GM19452 (cell line): ENCODE data around the gene LMO7.
A peak's percentile ranks its signal among the peaks of the same experiment; 100 is the strongest.
"Not testable (repeated sequence)": the region's sequence is repeated elsewhere in the genome, so short reads cannot be mapped to it uniquely, and the experiment has no call there.

Experiments used
- ATAC-seq: cut with Tn5 transposase; IDR thresholded peaks from one replicate; pipeline ENCODE4 v1.9.1; 2021; ENCODE audit not compliant: unreplicated experiment

LMO7 gene

DNA sequence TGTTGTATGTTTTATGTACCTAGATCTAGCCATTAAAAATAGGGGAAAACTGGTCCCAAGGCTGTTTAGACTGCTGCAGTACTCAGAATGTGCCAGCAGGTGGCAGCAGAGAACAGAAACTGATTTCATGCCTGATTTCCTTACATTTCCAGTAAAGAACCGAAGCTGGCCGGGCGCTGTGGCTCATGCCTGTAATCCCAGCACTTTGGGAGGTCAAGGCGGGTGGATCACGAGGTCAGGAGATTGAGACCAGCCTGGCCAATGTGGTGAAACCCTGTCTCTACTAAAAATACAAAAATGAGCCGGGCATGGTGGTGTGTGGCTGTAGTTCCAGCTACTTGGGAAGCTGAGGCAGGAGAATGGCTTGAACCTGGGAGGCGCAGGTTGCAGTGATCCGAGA is 59.8 kb downstream of the LMO7 start:
- peak; percentile 68 for ATAC-seq

DNA sequence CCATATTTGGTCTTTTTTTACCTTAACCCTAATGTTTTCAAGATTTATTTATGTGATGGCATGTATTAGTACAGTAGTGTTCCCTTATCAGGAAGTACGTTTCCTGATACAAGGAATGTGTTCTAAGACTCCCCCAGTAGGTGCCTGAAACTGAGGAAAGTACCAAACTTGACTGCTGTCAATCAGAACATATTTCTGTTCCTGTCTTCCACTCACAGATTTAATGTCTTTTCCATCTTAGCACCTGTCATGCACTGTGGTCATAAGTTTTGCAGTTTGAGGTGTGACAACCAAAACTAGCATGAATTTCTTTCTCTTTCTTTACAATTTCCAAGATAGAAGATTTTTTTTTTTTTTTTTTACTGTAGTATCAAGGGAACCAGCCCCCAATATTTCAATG is 62.9 kb downstream of the LMO7 start:
- no peak for ATAC-seq

DNA sequence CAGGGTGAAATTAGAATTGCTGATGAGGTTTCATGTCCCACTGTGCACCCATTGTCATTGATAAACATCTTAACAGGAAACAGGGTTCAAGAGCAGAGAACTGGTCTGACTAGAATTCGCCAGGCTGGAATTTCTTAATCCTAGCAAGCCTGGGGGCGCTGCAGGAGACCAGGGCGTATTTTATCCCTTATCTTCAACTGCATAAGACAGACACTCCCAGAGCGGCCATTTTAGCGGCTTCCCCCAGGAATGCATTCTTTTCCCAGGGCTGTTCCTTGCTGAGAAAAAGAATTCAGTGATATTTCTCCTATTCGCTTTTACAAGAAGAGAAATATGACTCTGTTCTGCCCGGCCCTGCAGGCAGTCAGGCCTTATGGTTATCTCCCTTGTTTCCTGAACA is 63.6 kb downstream of the LMO7 start:
- ATAC-seq, result not testable (repeated sequence)

DNA sequence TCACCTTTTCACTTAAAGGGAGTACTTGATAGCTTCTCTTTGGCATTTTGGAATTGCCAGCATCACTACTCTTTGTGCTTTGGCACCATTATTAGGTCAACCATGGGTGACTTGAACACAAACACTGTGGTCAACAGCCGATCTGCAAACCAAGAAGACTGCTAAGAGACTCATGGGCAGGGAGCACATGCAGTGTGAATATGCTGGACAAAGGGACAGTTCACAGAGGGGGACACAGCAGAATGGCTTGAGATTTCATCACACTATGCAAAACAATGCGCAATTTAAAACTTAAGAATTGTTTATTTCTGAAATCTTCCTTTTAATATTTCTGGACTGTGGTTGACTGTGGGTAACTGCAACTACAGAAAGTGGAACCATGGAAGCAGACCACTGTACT is 64.4 kb downstream of the LMO7 start:
- no peak for ATAC-seq

DNA sequence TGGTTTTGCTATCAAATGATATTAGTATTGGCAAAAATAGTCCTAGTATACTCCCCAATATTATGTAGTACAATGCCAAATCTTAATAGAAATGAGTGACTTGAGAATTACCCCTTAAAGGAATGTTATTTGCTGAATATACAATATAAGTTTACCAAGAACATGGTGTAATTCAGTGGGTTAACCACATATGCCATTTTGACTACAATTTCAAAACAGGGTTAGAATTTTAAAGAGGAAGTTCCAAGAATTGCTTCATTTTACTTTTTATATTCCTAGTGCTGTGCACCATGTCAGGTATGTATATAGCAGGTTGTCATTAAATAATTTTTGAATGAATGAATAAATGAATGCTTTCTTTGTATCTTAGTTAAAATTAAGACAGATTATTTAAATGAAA is 66.3 kb downstream of the LMO7 start:
- ATAC-seq, result no peak

DNA sequence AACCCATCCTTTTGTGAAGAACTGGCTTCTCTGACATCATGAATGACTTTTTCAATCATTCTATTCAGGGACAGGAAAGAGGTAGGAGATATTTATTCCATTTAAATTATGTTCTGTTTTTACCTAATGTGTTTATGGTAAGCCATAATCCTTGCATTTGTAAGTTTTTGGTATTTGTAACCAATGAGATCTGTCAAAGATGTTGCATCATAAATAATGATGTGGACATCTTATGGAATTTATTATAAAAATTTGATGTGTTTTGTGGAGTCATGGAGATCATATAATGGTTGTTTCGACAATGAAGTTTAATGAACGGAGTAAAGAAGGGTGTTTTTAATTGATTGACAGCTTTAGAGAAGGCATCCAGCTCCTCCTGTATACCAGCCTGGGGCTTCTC is 67.6 kb downstream of the LMO7 start:
- no peak for ATAC-seq

DNA sequence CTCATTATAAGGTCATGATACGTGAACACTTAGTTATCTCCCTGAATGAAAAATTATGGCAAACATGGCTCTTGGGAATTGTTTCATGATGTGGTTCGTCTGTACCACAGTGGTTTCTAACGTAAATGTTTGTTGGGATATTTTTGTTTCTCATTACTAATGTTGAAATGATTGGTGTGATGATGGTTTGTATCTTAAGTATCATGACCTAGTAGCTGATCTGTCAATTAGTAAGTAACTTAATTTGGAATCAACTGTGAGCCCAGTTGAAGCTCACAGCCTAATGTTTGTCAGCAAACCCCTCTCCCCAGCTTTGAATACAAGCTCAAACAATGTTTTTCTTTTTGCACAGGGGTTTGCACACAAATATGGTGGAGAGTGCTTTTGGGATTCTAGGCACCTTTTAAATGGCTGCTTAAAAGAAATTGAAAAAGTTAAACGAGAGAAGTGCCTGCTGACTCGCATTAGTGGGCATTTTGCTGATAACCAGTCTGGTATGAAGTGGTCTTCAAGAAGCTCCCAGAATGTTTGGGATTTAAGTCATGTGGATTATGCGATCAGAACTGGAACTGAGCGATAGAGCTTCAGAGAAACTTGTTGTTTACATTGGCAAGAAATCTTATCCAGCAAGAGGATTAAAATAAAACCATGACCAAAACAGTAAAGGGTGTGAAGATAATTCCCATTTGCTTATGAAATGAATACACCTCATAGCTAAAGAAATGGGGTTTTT is 68.2 kb downstream of the LMO7 start:
- no peak for ATAC-seq

DNA sequence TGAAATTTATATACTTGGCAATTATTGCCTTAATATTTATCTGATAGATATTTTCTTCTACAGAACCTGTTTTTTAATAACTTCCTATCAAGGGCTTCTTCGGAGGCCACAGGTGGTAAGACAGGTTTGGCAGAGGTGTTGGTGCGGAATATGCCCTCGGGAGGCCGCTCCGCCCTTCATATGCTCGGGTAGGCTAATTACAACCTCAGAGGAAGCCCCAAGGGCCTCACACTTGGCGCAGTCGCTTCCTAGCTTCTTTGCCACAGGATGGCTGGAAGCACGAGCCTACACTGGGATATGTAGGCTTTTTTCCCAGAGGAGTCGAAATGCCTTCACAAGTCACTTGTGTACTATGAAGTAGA is 68.8 kb downstream of the LMO7 start:
- ATAC-seq, result no peak

DNA sequence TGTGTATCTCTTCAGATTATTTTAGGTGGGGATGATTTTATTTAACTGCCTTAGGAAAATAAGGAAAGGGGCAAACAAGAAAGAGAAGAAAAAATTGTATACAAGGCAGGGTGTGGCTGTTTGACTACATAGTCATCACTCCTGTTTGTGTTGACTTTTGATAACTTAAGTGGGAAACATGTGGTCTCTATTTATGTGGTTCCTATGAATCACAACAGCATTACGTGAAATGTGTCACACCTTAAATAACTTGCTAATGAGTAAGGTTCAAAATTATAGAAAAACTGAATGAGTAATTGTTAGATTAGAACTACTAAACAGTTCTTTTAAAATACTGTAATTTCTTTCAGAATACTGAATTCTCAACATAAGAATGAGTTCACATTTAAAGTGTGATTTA is 69.3 kb downstream of the LMO7 start:
- no peak for ATAC-seq

DNA sequence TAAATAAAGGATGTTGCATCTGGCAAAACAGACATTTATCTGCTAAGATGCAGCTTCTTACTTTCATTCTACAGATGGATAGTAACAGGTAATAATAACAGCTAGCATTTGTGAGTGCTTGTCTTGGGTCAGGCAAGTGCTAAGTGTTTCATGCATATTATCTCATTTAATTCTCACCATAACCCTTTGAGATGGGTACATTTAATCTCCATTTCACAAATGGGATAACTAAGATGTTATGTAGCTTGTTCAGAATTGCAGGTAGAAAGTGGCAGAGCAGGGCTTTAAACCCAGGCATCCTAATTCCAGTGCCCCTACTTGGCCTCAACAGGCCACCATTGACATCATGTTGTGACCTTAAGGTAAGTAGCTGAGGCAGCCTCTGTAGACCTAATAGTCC is 69.8 kb downstream of the LMO7 start:
- ATAC-seq, result no peak

DNA sequence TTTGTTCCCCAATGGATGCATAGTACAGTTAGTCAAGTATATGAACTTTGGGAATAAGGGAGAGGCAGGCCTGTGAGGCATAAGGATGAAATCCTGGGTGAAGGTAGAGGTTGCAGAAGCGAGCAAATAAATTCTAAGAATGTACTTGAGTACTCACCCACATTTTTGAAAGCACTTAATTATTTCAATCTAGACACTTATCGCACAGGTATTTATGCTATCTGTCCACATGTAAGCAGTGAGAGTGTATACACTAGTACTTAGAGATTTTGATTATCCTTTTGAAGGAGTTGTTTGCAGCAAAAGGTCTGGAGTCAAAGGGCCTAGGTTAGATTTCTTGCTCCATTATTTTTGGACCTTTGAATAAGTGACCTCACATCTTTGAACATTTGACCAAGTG is 77.7 kb downstream of the LMO7 start:
- no peak for ATAC-seq

DNA sequence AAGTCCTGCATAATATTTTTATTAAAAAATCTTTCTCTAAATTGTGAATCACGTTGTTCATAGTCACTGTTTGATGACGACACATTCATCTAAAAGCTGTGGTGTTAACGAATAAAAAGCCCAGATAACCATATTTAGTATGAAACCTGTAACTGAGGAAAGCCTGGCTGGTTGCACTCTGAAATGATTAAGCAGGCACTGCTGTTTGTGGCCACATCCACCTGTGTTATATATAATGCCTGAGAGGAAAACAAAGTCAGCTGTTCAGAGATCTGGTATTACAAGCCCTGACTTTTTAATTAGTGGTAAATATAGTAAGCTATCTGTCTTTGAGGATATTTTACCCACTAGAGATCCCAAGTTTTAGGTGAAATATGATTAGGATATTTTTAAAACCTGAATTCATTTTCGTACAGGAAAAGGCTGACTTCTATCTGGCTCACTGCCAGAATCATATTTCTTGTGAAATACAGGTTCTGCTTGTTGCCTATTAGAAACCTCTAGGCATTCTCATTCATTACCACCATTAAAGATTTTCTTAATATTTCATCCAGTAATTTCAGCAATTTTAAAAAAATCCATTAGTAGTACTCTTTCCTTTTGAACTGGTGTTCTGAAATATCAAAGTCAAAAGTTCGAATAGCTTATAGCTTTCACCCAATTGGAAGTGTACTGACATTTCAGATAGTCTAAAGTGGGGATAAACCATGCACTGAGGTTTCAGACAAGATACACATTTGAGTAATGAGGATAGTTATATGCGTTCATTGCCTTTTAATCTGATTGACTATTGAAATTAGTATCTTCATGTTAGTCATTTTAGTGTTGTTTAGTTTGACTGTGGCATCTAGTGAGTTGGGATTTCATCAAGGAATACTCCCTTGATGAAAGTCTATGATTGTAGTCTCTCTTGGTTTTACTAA is 79.7 kb downstream of the LMO7 start:
- peak; percentile 97 for ATAC-seq

DNA sequence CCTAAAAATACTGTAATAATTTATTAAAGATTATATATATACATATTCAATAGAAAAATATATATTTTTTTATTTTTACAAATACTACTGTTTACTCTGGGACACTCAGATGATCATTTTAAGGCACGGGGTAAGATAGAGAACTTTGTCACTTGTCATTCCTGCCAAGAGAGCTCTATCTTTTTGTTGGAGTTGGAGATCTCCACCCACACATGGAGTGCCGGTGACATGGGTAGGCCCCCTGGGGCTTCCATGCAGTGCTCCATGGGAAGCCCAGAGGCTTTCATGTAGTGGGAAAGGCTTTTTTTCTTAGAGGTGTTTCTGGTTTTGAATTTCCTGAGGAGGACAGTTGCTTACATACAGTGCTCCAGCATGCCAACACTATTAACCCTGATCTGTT is 81.4 kb downstream of the LMO7 start:
- no peak for ATAC-seq

DNA sequence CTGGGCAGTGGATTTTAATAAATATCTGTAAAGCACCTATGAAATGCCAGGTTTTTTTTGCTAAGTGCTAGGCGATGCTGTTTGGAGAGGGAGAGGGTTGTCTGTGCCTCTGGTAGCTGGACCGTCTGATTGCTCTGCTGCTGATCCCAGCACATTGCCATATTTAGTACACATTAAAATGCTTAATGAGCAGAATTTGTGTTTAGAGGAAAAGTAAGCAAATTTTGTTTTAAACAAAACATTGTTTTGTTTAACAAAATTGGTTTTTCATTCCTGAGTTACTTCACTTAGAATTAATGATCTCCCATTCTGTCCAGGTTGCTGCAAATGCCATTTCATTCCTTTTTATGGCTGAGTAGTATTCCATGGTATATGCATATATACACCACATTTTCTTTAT is 85.2 kb downstream of the LMO7 start:
- ATAC-seq, result no peak

DNA sequence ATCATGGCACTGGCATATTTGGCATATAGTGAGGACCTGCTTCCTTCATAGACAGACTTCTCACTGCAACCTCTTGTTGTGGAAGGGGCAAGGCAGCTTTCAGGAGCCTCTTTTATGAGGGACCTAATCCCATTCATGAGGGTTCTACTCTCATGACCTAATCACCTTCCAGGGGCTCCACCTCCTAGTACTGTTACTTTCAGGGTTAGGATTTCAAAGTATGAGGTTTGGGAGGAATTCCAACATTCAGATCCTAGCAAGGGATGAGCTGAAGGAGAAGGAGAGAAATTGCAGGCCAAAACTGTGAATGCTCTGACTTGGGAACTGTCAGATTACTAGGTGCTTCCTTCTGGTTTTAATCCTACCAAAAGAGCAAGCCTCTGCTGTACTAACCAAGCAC is 87.8 kb downstream of the LMO7 start:
- no peak for ATAC-seq

DNA sequence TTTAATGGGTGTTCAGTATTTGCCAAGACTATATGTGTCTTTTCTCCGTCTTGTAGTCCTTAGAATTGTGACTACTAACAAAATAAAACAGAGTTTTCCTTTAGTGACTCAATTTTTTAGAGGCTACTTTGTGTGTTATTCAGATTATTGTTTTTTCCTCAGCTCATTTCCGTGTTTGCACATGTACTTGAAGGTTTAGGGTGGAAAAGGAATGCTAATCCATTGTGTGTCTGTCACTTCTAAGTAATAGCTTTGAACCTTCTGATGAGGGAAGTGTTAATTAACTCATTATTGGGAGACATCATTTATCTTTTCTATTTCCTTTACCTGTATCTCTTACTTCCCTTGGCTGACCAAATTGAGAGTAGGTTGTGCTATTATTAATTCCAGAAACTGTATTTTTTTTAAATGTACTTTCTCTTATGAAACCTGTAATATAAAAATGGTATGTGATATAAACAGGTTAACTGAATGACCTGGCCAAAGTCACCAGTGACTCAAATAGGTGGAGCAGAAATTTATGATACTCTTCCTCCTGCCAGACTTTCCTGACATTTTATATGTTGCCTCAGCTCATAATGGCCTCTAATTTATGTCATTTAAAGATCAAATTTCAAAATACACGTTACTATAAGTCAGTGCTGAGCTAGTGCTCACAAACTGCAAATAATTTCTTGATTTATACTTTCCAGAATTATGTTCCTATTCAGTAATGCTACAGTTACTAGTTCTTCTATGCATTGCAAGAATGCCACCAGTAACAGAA is 88.8 kb downstream of the LMO7 start:
- no peak for ATAC-seq

DNA sequence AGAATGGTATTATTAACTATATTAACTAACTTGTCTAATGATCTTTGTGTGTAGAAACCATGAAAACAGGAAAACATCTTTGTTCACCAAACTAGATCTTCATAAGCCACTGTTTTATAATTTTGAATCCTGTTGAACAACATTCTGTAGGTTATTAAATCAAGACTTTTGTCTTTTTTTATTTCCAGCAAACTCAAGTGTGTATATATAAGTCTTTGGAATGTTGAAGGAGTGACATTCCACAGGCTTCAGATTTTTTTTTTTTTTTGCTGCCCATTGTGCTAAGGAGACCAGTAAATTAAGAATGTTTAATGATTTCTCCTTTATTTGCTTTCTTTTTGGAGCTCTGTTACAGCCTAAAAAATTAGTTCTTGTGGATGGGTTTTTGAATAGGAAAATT is 89.6 kb downstream of the LMO7 start:
- no peak for ATAC-seq

DNA sequence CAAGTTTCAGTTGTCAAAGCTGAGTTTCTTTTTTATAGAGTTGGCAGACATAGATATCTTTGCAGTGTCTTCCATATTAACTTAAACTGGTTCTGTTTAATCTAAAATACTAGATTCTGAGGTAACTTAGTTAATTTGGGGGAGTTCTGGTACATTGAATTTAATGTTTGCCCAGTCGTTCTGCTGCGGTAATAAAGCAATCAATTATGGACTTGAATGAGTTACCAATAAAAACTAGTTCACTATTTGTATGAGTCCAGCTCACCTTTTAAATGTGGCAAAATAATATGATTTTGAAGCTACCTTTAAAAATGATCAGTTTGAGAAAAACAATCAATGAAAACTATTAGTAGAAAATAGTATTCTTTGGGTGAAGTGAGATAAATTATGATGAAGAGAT is 90.2 kb downstream of the LMO7 start:
- no peak for ATAC-seq

DNA sequence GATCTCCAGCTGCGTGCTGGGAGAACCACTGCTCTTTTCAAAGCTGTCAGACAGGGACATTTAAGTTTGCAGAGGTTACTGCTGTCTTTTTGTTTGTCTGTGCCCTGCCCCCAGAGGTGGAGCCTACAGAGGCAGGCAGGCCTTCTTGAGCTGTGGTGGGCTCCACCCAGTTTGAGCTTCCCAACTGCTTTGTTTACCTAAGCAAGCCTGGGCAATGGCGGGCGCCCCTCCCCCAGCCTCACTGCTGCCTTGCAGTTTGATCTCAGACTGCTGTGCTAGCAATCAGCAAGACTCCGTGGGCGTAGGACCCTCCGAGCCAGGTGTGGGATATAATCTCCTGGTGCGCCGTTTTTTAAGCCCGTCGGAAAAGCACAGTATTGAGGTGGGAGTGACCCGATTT is 97.0 kb downstream of the LMO7 start:
- ATAC-seq, result not testable (repeated sequence)

DNA sequence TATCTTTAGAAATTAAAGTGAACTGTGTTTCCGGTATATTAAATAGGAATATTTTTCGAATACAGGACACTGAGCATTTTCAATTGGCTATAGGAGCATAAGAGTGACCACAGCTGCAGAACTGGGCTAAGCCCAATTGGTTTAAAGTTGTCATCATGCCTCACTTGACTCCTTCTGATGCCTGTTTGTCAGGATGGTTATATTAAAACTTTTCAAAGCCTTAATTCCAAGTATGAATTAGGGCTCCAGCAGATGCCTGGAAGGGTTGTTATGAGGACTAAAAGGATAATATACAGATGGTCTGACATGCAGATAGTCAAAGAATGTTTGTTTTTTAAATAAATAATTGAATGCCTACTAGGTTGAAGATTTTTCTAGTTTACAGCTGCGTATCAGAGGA is 100.0 kb downstream of the LMO7 start:
- ATAC-seq, result no peak

DNA sequence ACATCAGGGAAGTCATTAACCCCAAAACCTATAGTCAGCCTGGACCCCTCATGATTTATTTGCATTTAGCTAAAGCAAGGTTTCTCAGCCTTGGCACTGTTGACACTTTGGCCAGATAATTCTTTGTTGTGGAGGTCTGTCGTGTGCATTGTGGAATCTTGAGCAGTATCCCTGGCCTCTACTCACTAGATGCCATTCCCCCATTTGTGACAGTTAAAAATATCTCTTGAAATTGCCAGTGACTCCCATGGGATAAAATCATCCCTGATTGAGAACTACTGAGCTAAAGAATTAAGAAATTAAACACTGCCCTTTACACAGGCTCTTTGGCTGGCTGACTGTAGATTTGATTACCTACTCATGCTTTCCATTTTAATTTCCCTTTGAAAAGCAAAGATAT is 102.7 kb downstream of the LMO7 start:
- ATAC-seq, result no peak
